ENCODE data around the gene CES3.

The CES3 gene

GRCh38 chr16:66926171-66926947 is 34.7 kb upstream of the CES3 start:
- H3K4me2 ChIP-seq (ENCODE audit: low read depth, low read length, poor library complexity, severe bottlenecking): no peak overlapping the region
- H3K79me2 ChIP-seq (ENCODE audit: insufficient read depth, low read length): no peaks in the 10 kb centered on the region
- no peak overlapping the region for H3K27ac ChIP-seq (ENCODE audit: low read depth, low read length)
- H3K9me3 ChIP-seq (ENCODE audit: insufficient read depth, low read length): no peaks in the 10 kb centered on the region
- no peak overlapping the region for H3K9ac ChIP-seq (ENCODE audit: low read length)
- H2AFZ ChIP-seq (ENCODE audit: low read depth, low read length, severe bottlenecking): no peak overlapping the region
- H3K36me3 ChIP-seq (ENCODE audit: low read length): no peaks in the 10 kb centered on the region
- H3K27me3 ChIP-seq (ENCODE audit: low read length): no peaks in the 10 kb centered on the region
- no peaks in the 10 kb centered on the region for H3K9me2 ChIP-seq (replicated peaks; ENCODE audit: insufficient read depth, low read length)
- H3K4me3 ChIP-seq (ENCODE audit: insufficient read depth, low read length, poor library complexity, severe bottlenecking): no peak overlapping the region
- H3F3A ChIP-seq (ENCODE audit: insufficient read depth): no peaks in the 10 kb centered on the region
- no peaks in the 10 kb centered on the region for H4K20me1 ChIP-seq (ENCODE audit: low read depth, low read length)
- TF ChIP-seq EZH2phosphoT487 (conservative IDR thresholded peaks at IDR 0.05; ENCODE audit: low read length): no peak
- no peak for TF ChIP-seq CTCF (IDR thresholded peaks at IDR 0.05; ENCODE audit: insufficient read depth, low read length, poor library complexity, severe bottlenecking)

- no peak overlapping the region for H3K27ac ChIP-seq (ENCODE audit: low read depth, low read length)
Observed at GRCh38 chr16:66926961-66927436, 34.1 kb upstream of the CES3 start.

GRCh38 chr16:66927918-66928649 is 33.0 kb upstream of the CES3 start:
- H3F3A ChIP-seq (ENCODE audit: insufficient read depth): 0 out of 2 replicates have a peak, but pooled peaks cover 3% of the 10 kb centered on the region
- no peaks in the 10 kb centered on the region for H3K36me3 ChIP-seq (ENCODE audit: low read length)
- no peaks in the 10 kb centered on the region for H3K9me3 ChIP-seq (ENCODE audit: insufficient read depth, low read length)
- TF ChIP-seq EZH2phosphoT487 (conservative IDR thresholded peaks at IDR 0.05; ENCODE audit: low read length) (no peak), CTCF (IDR thresholded peaks at IDR 0.05; ENCODE audit: insufficient read depth, low read length, poor library complexity, severe bottlenecking) (no peak)
- no peaks in the 10 kb centered on the region for H3K27me3 ChIP-seq (ENCODE audit: low read length)
- no peaks in the 10 kb centered on the region for H4K20me1 ChIP-seq (ENCODE audit: low read depth, low read length)
- H3K4me2 ChIP-seq (ENCODE audit: low read depth, low read length, poor library complexity, severe bottlenecking): no peak overlapping the region
- no peaks in the 10 kb centered on the region for H3K79me2 ChIP-seq (ENCODE audit: insufficient read depth, low read length)
- no peaks in the 10 kb centered on the region for H3K9me2 ChIP-seq (replicated peaks; ENCODE audit: insufficient read depth, low read length)
- no peak overlapping the region for H2AFZ ChIP-seq (ENCODE audit: low read depth, low read length, severe bottlenecking)
- no peak overlapping the region for H3K27ac ChIP-seq (ENCODE audit: low read depth, low read length)
- H3K4me3 ChIP-seq (ENCODE audit: insufficient read depth, low read length, poor library complexity, severe bottlenecking): no peak overlapping the region
- H3K9ac ChIP-seq (ENCODE audit: low read length): no peak overlapping the region

More at GRCh38 chr16:66926961-66927436, 34.1 kb upstream of the CES3 start:
- Histone ChIP-seq H3K36me3 (ENCODE audit: low read length) (no peaks in the 10 kb centered on the region), H3K27me3 (ENCODE audit: low read length) (no peaks in the 10 kb centered on the region), H3K9me3 (ENCODE audit: insufficient read depth, low read length) (no peaks in the 10 kb centered on the region), H3K4me3 (ENCODE audit: insufficient read depth, low read length, poor library complexity, severe bottlenecking) (no peak overlapping the region), H3K4me2 (ENCODE audit: low read depth, low read length, poor library complexity, severe bottlenecking) (no peak overlapping the region), H4K20me1 (ENCODE audit: low read depth, low read length) (no peaks in the 10 kb centered on the region), H3K9ac (ENCODE audit: low read length) (no peak overlapping the region), H3F3A (ENCODE audit: insufficient read depth) (0 out of 2 replicates have a peak, but pooled peaks cover 3% of the 10 kb centered on the region), H3K79me2 (ENCODE audit: insufficient read depth, low read length) (no peaks in the 10 kb centered on the region), H2AFZ (ENCODE audit: low read depth, low read length, severe bottlenecking) (no peak overlapping the region), H3K9me2 (replicated peaks; ENCODE audit: insufficient read depth, low read length) (no peaks in the 10 kb centered on the region)
- TF ChIP-seq EZH2phosphoT487 (conservative IDR thresholded peaks at IDR 0.05; ENCODE audit: low read length): no peak
- TF ChIP-seq CTCF (IDR thresholded peaks at IDR 0.05; ENCODE audit: insufficient read depth, low read length, poor library complexity, severe bottlenecking): no peak
